Inflammatory macrophage treated with lipopolysaccharide for 4 hours (primary cell): ENCODE results near the gene NAV1.
"Not testable (repeated sequence)": the region's sequence is repeated elsewhere in the genome, so short reads cannot be mapped to it uniquely, and the experiment has no call there.

Experiments
- DNase-seq: peaks from one replicate; pipeline ENCODE4 v3.0.0-alpha.2; 2020

The NAV1 gene

GRCh38 chr1:201528631-201529252, 10.2 kb upstream of the NAV1 start:
- no peak for DNase-seq

GRCh38 chr1:201530741-201531531, 8.0 kb upstream of the NAV1 start:
- peak; percentile 79 for DNase-seq

GRCh38 chr1:201531551-201532425, 7.1 kb upstream of the NAV1 start:
- no peak for DNase-seq

DNA sequence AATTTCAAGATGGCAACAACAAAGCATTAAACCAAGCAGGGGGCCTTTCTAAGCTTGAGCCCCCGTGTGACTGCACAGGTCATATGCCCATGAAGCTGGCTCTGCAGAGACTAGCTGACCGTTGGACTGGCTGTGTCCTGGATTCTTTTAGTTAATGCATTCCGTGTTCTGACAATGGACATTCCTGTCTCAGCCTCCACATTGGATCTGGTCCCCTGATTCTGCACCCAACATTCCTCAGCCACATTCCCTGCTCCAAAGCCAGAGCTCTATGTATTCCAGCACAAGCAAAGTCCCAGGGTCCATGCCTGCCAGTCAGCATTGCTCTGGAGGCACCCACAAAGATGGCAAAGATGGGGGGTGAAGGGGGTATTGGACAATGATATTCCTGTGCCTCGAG, 5.1 kb upstream of the NAV1 start:
- no peak for DNase-seq

- DNase-seq: peak; percentile 80
Observed at GRCh38 chr1:201535046-201535918, 3.6 kb upstream of the NAV1 start.

- DNase-seq: no peak
Observed at GRCh38 chr1:201535919-201536245, 3.0 kb upstream of the NAV1 start.

DNA sequence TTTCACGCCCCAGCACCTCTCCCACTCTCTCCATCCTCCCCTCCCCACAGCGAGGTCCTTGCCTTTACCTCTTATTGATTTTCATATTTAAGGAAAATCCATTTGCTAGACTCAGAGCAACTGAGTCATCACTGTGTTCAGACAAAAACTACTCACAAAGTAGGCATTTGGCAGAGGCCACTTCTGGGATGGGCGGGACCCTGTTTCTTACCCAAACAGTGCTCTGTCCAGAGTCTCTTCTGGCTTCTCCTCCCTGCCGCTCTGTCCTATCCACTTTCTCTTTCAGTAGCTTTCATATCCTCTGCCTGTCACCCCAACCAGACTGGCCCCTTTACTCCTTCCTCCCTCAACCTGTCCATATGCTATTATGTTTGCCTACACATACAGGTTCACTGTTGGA, 2.4 kb upstream of the NAV1 start:
- DNase-seq: peak; percentile 70

DNA sequence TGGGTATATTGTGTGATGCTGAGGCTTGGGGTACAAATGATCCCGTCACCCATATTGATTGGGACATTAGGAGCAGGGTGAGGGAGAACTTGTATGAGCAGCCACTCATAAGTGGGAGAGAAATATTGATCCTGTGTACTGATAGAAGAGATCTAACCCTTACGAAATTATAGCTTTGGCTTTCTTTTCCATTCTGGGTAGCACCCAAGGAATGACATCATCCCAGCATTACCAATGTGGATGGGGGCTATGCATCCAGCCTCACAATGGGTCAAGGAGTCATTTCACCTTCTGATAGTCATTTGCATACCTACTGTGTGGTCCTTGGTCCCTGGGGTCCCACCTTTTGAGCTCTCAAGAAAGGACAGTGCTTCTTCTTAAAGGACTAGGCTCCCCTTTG, 1.9 kb upstream of the NAV1 start:
- DNase-seq: no peak

DNA sequence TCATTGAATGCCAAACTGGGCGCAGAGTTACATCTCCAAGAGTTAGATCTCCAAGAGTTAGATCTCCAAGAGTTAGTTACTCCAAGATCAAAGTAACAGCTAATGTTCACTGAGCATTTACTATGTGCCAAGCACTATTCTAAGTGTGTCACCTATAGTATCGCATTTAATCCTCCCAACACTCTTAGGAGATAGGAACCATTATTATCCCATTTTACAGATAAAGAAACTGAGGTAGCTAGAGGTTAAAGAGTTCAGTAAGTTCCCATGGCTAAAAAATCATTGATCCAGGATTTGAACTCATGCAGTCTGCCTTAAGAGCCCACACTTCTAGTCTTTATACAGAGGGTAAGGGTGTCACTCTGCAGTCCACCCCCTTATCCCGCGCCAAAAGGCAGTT, 1.5 kb upstream of the NAV1 start:
- no peak for DNase-seq

GRCh38 chr1:201537891-201538611, 876 bp upstream of the NAV1 start:
- DNase-seq: no peak

GRCh38 chr1:201539561-201540431, 869 bp downstream of the NAV1 start:
- peak; percentile 57 for DNase-seq

DNA sequence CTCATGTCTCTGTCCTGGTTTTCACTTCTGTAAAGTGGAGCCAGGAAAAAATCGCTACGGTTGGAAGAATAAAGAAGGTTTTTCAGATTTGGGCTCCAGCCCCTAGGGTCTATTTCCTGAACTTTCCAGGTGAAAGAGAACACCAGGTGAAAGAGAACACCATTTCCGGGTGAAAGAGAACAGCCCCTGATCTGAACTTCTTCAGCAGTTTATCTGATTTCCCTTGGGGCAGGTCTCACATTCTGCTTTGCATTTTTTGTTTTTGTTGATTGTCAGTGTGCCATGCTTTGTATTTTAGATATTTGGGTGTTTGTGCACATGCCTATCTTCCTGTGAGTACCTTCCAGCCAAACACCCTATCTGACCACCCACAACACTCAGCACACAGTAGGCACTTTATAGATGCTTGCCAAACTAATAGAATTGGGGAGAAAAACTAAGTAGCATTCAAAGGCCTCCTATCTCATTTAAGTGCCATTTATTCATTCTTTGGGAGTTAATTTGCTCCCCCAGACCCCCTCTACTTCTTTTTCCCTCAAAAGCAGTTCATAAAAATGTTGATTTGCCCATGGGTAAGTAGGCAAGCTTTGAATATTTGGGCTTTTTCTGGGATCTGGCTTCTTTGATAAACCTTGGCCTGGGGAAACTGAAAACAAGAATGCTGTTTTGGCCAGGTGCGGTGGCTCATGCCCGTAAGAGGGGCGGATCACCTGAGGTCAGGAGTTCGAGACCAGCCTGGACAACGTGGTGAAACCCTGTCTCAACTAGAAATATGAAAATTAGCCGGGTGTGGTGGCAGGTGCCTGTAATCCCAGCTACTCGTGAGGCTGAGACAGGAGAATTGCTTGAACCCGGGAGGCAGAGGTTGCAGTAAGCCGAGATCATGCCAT, 2.2 kb downstream of the NAV1 start:
- no peak for DNase-seq

- no peak for DNase-seq
Observed at GRCh38 chr1:201542309-201543035, 3.5 kb downstream of the NAV1 start.

DNA sequence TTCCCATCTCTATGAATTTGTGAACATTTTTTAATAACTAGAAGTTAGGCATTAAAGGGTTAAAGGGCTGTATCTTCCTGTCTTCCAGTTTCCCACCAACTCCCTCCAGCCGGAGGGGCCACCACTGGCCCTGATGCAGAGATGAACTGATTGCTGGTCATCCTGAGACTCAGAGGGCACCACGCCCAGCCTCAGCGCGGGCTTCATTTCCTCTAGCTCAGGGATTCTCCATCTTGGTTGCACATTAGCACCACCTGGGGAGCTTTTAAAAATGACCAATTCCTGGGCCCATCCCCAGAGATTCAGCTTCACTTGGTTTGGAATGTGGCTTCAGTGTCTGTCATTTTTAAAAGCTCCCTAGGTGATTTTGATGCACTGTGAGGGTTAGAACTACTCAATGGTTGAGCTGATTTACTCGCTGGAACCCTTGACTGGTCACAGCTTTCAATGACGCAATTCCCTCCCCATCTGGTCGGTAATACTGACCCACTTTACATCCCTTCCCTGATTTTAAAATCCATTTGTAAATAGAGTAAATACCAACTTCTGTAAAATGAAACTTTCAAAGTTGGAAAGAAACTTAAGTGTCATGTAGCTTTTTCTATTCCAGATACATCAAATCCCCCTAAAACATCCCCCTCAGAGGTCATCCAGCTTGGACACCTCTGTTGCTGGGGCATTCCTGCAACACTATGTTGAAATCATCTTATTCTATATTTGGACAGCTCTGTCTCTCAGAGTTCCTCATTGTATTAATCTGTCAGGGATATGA, 5.1 kb downstream of the NAV1 start:
- DNase-seq: peak; percentile 69

DNA sequence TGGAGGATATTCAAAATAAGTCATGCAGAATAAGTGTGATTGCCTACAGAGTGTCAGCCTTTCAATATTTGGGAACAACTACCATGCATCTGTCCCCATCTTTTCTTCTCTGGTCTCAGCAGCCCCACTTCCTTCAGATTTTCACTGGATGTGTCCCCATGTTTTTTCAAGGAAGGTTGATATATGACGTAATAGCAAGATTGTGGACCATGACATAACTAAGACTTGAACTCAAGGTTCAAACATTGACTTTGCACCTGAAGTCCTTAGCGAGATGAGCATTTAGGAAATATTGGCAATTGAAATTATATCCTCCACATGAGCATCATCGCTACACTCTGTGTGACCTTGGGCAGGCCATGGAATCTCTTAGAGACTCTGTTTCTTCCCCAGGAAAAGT, 5.8 kb downstream of the NAV1 start:
- no peak for DNase-seq

GRCh38 chr1:201545851-201546492, 7.0 kb downstream of the NAV1 start:
- DNase-seq: no peak

GRCh38 chr1:201549522-201549921, 10.6 kb downstream of the NAV1 start:
- DNase-seq: not testable (repeated sequence)

GRCh38 chr1:201551096-201551495, 12.2 kb downstream of the NAV1 start:
- DNase-seq: no peak
